Measurements from ENCODE around the gene IGFBP7.

DNA sequence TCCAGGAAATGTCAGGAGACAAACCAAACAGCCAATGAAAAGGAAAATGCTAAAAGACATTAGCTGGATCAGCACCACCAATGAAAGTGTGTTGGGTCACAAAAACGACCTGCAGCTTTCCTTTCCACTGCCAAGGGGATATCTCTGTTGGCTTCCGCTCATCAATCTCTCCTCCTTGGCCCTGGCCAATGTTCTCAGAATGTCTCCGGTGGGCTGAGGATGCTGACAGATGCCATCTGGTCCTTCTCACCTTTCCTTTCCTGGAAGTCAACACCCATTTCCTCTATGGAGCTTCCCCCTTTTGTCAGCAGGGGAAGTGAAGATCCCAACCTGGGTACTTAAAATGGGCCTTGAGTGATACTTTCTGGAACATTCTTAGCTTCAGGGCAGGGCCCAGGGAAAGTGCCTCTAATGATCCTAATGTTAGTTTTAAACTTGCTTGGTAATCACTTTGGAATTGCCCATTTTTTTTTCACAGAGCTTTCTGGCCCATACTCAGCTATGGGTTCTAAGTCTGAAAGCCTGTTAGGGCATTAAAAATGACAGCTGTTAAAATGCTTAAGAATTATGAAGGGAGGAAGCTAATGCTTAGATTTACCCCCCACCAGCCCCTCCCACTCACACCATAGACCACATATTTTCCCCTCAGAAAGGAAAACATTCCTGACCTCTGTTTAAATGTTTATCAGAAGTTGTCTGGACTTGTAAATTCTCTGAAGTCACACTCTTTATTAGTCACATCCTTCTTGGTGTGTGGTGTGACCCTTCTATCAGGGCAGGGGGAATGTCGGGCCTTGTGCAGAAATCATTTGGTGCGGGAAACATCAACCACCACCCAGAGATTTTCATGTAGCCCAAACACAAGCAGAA lies 29.2 kb downstream of the IGFBP7 start:
- TF ChIP-seq YY1 (IDR thresholded peaks at IDR 0.05; ENCODE audit: insufficient read depth, insufficient read length) (no peak), ZNF274 (IDR thresholded peaks at IDR 0.05; ENCODE audit: low read depth, low read length) (no peak)
